Cerebellar nuclear complex (tissue), 1 donor: Measurements from ENCODE around the gene CLK4.

Experiments used
- DNase-seq, 2 experiments: peaks; one replicate each; lab custom pipeline; 2025; lab: John Stamatoyannopoulos, UW

Gene CLK4

DNA sequence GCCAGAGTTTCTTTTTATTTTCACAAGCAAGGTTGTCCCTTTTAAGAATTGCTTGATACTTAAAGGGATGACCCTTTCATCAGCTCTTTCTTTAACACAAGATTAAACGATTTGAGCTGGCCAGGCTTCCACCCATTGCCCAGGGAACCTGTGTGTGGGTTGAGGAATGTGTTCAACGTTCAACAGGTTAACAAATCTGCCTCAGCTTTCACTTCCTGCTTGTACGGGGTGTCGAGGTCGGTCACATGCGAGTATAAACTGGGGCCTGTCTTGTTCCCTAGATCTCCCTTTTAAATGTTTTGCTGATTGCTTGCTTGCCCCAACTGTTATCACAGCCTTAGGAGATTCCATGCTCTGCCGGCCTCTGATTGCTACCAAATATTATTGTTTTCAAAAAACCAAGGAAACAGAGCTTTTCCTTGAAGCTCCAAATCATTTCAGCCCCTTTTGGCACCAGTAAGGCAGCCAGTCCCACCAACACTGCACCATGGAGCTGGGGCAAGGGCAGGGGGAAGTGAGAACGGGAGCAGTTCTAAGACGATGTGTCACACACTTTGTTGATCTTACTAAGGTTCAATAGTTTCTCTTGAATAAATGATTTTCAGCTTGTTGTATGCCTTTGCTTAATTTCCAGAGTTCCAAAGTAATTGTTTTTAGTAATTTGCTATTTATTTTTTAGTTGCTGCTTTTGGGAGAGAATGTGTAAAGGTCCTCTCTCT lies 10.7 kb upstream of the CLK4 start:
- no peak for DNase-seq

DNA sequence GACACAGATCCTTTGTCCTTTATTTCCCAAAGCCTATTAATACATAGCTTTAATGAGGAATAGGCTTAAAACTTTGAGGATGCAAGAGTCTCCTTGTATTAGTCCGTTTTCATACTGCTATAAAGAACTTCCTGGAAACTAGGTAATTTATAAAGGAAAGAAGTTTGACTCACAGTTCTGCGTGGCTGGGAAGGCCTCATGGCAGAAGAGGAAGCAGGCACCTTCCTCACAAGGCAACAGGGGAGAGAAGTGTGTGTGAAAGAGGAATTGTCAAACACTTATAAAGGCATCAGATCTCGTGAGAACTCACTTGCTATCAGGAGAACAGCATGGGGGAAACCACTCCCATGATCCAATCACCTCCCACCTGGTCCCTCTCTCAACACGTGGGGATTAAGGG lies 5.4 kb upstream of the CLK4 start:
- DNase-seq: no peak

DNA sequence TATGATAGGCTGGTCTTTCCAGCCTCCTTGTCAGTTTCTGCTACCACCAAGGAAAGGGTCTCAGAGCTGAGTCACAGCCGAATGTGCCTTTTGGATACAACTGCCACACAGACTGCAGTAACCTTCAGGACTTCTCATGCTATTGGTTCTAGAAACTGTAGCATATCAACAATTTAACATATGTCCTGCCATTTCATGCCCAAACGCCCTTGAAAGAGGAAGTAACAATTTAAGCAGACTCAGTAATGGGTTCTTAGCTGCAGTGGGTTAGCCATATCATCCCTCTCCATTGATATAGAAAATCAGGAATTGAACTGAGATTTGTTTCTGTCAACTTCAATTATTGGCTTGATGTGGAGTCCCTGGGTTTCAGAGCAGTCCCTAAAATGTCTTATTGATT lies 4.1 kb upstream of the CLK4 start:
- DNase-seq: no peak

DNA sequence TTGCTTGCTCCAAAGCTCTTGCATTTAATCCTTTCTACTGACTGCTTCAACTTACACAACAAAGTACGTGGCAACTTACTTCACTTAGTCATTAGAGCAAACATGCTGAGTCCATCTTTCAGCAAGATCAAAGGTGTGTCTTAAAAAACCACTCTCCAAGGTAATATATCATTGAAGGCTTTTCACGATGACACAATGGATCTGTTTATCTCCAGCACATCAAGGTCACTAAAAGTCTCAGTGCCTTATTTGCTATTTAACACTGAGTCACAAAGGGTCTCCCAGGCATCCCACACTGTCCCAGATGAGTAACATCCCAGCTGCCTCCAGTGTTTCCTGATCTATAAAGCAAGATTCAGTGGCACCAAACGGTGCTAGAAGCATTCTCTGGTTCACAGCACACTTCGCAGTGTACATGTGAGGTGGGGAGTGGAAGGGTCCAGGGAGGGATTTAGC lies 3.7 kb upstream of the CLK4 start:
- no peak for DNase-seq

DNA sequence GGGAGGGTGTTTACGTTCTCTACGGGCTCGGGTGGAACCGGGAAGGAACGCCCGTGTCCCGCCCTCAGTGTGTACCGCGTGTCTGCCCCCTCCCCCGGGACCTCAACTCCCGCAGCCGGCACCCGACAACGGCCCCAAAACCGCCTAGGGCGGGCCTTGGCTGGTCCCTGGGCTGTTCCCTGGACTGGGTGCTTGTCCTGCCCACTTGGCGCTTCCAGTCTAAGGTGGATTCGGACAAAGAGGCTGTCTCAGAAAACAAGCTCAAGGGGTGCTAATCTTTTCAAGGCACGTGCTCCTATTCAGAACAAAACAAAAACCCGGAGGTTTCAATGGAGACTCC lies 379 bp upstream of the CLK4 start:
- no peak for DNase-seq

DNA sequence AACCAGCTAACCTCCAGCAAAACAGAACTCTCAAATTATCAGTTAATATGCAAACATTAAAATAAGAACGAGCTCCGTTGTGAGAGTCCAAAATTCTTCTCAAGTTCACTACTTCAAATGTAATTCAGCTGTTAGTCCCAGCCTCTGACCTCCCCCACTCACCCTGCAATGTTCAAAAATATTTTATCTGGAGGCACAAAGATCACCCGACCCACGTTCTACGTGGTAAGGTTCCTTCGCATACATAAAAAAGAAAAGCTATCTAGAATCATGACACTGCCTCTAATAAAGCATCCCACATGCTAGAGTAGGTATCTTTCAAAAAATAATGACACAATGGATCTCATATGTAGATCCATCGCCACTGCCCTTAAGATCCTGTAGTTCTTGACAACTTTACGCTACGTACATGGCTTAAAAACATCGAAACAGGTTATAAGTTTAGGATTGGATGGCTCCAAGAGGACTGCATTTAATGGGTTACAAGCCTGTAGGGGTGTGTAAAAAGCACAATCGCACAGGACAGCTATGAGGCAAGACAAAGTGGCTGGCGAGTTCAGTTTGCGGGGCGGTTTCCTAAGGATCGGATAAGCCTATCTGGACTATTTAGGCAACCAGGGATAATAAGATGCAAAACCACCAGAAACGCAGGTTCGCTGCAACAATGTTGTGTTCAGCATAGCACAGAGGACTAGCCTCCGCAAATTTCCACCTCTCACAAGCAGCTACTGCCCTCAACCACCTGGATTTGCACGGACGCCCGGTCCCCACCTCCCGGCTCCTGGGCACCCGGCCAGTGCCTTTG lies 969 bp downstream of the CLK4 start:
- DNase-seq: no peak

DNA sequence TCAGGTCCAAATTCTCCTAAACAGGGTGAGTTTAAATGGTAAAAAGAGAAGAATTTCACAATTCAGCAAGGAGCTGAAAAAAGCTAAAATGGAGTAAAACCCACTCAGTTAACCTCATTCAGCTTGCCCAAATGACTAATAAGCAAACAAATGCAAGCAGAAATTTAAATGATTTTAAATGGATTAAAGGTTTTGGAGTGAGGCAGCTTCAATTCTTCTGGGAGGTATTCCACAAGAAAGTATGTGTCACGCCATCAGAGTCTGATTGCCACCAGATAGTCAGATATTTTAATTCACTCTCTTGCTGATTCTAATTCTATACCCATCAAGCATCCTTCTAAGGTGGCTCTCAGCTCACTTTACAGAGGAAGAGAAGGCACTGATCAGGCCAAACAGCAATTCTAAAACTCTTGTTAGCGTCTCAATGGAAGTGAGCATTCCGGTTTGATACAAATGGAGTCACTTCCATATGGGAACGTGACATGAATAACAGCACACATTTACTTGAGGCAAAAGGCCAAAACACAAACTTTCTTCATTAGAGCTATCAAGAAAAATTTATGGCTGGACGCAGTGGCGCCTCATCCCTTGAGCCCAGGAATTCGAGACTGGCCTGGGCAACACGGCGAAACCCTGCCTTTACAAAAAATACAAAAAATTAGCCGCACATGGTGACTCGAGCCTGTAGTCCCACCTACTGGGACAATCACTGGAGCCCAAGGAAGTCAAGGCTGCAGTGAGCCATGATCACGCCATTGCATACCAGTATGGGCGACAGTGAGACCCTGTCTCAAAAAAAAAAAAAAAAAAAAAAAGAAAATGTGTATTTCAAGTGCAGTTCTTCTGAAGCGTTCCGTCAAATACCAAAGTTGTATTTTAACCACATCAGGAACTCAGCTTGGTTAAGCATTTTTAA lies 2.0 kb downstream of the CLK4 start:
- DNase-seq: no peak

DNA sequence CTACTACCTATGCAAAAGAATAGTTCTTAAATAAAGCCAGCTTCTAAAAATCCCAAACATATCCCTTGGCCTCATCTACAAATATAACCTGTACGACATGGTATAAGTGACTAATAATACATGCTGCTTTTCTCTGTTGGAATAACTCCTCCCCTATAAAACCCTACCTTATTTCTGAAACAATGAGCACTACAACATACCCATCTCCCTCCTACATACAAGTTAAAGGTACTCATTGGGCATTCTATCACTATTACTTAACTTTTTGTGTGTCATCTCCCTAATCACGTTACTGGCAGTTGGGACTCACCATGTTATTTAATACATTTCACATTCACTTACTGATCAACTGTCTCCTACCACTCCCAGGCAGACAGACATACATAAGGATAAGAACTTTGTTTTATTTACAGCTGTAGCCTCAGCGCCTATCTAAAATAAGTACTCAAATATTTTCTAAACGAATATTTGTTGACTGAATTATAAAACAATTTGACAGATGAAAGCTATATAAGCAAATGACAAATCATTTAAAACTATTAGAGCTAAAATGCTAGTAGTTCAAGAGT lies 4.1 kb downstream of the CLK4 start:
- DNase-seq: no peak

DNA sequence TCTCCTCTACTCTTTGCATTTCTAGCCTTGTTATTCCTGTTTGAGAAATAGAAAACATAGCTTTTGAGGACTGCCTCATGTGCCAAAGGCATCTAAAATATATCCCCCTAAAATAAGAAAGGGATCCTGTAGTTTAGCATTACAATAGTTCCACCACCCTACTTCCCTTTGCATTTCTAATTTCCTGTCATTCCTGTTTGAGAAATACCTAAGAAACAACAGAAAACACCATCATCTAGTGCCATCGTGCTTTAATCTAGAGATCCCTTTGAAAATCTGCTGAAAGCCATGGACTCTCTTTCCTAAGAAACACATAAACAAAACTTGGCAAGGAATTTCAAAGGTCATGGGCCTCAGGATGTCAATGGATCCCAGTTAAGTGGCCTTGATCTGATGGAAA lies 7.5 kb downstream of the CLK4 start:
- DNase-seq: no peak

DNA sequence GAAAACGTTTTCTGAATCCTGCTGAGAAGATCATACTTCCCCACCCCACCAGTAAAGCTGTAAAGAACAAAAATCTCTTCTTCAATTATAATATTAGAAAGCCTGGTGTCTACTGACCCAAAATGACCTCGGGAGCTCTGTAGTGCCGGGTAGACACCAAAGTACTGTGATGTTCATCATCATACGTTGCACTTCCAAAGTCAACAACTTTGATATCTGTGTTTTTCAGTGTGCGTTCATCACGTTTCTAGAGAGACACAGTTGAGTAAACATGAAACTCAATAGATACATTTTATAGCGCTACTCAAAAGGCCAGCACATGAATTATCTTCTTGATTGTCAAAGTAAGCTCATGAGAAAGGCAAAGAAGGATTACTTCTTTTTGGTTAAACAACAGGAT lies 14.6 kb downstream of the CLK4 start:
- DNase-seq: no peak

DNA sequence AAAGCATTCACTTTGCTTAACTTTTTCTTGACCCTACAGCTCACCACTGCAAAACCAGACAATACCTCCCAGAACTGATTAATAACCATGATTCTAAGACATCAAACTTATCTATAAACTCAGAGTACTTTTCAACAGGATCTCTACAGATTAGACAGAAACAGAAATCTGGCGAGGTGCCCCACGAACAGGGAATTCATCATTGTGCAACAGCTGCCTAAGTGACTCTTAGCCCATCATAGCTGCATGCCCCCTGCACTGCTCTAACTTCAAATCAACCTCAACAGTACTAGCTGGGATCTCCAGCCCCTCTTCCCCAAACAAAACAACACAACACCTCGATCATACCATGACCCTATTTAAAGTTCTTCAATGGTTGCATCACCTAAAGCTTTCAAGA lies 20.6 kb downstream of the CLK4 start:
- no peak for DNase-seq

DNA sequence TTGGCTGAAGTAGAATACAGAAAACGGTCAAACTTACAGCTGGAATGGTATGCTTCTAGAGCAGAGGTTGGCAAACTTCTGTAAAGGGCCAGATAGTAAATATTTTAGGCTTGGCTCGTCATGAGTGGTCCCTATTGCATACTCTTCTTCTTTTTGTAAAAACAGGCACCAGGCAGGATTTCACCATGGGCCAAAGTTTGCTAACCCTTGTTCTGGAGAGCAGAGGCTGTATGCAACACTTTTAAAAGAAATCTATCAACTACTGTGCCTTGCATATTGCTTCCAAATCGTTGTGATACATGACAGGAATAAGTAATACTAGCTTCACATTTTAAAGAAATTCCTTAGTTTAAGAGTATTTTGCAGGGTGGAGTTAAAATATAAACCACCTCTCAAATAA lies 21.1 kb downstream of the CLK4 start:
- DNase-seq: no peak

DNA sequence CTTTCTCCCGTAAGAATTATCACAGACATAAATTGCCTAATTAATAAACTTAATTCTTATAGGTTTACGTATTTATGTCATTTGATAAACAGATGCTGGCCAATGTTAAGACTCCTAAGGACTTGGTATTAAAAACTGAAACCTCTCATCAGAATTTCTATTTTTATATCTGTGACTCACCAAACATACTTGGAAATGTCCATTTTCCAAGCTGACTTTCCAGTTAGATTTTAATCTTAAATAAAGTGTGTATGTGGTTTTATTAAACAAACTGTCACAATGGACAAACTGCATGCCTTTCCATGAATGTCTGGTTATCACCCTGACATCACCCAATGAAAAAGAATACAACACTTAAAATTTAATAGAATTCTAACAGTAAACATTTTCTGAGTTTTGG lies 24.1 kb downstream of the CLK4 start:
- no peak for DNase-seq

DNA sequence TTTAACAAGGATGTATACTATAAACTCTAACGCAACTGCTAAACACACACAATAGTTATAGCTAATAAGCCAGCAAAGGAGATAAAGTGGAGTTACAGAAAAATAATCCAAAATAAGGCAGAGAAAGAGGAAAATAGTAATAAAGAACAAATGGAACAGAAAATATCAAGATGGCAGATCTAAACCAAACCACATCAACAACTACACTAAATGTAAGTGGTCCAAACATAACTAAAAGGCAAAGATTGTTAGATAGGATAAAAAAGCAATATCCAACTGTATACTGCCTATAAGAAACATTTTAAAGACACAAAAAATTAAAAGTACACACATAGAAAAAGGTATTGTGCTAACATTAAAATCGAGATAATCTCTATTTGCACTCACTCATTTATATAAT lies 31.1 kb downstream of the CLK4 start:
- DNase-seq: no peak

DNA sequence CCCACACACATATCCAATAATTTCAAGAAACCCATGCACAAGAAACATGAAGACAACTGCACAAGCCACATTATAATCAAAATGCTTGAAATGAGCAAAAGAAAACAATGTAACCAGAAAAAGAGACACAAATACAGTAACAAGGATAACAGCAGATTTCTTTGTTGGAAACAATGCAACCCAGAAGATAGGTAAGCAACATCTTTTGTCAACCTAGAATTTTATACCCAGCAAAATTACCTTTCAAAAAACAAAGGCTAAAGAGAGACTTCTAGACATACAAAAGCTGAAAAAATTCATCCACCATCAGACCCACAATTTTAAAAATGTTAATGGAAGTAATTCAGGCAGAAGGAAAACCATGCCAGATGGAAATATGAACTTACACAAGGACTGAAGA lies 31.7 kb downstream of the CLK4 start:
- DNase-seq: no peak

DNA sequence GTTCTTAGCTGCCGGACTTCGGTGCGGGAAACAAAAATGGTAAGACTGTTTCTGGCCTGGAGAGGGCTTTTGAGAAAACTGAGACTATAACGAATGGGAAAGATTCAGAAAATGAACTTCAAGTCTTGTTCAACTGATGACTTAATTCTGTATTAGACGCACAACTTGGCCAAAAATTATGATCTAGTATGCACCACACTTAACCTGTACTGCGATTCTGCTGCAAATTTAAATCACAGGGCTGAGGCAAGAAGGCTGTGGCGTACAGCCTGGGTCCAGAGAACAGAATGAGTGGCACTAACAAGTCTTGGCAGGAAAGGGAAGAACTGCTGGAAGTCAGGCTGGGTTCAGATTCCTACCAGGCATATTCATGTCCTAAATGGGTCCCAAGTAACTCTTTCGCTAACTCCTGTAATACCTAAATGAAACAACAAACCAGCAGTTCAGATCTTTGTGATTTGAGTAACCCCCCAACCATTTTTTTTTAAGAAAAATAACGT lies 35.9 kb downstream of the CLK4 start:
- no peak for DNase-seq

DNA sequence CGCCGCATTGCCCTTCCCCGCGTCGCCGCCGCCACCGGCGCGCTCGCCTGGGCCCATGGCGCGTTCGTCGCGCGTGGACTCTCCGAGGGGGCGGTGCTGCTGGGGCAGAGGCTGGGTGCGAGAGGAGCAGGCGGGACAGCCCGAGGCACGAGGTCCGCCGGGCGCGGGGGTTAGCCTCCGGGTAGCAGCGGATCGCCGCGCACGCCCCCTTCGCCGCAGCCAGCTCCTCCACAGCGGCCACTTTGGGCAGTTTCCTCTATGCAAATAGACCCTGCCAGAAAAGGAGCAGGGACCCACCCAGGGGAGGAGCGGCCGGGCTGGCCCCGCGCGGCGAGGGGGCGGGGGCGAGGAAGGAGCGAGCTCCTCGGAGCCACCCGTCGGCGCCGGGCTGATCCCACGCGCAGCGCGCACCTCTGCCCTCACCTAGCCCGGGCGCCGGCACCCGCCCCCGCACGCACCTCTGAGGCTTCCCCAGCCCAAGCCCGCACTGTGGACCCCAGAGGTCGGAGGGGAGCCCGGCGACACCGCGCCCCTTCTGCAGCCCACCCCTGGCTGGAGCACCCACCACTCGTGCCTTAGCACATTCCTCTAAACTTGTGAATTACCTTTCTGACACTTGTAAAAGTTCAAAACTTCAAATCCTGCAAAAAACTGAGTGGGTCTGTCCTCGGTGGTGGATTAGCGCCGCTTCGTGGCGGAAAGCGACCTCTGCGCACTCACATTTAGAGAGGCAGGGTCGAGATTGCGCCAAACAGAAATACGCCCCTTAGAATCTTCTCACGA lies 36.5 kb downstream of the CLK4 start, which contains the start of gene COL23A1:
TSS of gene COL23A1 (minus strand) at position 253 of the 783 bp plus-strand sequence.
- DNase-seq: no peak

DNA sequence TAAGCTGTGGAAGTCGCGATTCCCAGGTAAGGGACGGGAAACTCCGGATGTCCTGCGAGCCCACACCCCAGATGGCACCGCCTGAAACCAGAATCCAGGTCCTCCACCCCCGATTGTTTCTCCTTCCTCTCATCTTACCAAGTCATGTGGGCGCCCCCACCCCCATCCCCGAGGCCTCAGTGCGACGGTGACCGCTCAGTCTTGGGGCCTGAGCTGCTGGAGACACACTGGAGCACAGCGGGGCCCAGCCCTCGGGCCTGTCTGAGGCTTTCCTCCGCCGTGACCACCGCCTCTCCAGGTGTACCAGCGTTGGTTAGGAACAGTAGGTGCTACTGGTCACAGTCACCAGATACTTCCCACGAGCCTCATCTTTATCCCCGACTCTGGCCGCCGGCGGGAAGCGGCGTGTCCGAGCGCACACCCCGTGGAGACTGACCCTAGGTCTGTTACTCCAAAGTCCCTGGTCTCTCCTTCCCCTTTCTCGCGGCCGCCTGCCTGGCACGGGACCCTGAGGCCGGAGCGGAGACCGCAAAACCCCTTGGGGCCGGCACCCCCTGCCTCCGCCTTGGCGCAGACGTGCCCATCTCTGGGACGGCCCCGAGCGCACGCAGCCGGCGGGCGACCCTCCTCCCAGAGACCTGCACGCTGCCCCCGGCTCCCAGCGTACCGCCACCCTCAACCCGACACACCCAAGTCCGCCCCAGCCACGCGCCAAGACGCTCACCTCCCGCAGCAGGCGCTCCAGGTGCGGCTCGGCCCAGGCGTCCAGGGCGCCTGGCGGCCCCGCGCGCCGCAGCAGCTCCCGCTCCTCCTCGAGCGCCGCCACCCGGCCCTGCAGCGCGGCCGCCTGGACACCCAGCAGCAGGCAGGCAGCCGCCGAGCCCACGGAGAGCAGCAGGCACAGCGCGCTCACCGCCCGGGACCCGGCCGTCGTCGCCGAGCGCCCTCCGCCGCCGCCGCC lies 37.4 kb downstream of the CLK4 start:
- DNase-seq: no peak

DNA sequence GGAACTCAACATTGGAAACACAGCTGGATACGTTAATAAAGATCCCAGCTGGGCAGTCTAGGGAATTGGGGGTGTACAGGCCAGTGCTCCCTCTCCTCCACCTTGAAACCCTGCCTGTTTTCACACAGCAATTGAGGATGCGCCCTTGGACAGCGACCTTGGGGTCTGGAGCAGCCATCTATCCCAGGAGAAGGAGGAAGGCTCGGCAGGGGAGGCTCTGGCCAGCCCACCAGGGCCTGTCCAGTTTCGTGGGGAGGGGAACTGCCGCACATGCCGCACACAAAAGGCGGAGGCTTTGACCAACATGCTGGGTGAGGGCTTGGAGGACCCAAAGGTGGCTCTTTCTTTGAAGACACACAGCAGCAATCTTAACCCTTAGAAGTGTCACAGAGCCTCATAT lies 38.1 kb downstream of the CLK4 start:
- no peak for DNase-seq
